ENCODE data around the gene CCNL2. TPM values are rescaled to one million over a fixed set of nuclear protein-coding genes. Genes with fewer than 3 reads are reported as not detected.
"Not testable (repeated sequence)": the region's sequence is repeated elsewhere in the genome, so short reads cannot be mapped to it uniquely, and the experiment has no call there.

The CCNL2 gene
- total RNA-seq, 1 donor from 2014 or later, result 58.3 TPM

DNA sequence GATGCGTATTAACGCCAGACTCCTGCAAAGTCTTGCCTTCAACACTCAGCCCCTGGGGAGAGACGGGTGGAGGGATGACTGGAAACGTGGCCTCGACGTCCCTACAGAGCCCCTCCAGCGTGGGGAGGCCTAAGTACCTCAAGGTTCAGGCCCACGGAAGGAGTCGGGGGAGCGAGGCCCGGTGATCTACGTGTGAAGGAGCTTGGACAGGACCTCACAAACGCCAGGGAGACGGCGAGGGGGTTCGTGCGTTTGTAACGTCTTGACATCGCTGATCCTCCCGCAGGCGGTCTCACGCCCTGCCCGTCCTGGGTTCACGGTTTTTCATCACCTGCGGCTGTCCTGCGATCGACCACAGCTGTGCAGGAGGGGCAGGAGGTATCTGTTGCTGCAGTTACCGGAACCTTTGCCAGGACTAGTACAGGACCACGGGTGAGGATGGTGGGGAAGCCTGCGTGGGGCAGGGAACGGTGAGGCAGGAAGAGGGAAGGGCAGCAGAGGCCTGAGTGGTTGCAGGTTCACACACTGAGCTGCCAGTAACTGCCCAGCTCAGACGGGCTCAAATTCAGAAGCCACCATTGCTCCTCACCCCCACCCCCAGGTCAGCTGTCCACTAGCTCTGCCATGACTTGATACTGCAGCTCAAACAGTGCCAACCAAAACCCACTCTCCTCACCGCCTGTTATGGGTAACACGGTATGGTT, 889 bp upstream of the CCNL2 start:
- ATAC-seq, result peak; percentile 4

- ATAC-seq, result peak; percentile 0
Observed at GRCh38 chr1:1398677-1399186, 403 bp downstream of the CCNL2 start.

- peak; percentile 8 for ATAC-seq
Observed at GRCh38 chr1:1397839-1398523, 1.2 kb downstream of the CCNL2 start.

GRCh38 chr1:1395166-1395565, 4.0 kb downstream of the CCNL2 start:
- no peak for ATAC-seq

DNA sequence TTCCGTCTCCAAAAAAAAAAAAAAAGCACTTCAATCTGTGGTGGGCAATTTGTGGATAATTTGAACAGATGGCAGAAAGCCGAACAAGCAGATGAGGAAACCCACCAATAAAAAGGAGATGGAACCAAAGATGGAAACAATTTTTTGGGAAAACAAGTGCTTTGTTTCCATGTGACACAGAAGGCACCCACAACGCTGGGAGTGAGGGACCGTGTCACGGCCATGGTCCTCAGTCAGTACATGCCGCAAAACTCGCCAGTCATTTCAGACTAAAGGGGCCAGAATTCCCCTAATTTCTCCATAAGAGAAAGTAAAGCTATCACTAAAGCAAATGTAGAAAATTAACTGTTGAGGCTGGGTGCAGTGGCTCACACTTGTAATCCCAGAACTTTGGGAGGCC, 5.0 kb downstream of the CCNL2 start:
- ATAC-seq, result no peak

DNA sequence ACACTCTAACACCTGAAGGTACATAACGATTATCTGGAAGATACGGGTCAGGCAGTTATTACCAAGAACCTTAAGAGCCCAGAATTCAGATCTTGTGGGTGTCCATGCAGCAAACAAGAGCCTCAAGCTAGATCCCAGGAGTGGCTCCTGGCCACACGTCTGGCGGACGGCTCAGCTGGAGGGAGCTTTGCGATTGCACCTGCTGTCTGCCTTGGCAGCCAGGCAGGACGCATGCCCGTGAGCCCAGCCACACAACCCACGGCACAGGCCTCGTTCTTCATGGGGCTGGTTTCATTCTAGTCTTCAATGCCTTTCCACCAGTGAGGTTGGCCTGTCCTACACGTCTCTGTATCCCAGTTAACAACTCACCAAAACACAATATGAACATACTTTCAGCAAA, 5.7 kb downstream of the CCNL2 start:
- no peak for ATAC-seq

DNA sequence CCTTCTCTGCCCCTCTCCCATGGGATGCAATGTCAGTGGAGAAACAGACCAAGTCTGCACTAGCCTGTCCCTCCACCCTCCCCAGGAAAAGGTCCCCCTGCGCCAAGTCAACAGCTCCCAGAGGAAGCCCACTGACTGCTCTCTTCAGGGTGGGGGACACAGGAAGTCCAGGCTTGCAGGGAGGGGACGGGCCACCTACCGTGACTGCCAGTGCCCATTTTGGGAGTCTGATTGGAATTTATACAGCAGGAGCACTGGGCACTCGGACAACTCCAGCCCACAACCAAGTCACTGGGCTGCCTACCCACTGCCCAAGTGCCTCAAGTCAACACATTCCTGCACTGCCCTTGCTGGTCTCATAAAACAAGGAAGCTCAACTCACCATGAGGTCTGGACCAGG, 6.1 kb downstream of the CCNL2 start:
- no peak for ATAC-seq

DNA sequence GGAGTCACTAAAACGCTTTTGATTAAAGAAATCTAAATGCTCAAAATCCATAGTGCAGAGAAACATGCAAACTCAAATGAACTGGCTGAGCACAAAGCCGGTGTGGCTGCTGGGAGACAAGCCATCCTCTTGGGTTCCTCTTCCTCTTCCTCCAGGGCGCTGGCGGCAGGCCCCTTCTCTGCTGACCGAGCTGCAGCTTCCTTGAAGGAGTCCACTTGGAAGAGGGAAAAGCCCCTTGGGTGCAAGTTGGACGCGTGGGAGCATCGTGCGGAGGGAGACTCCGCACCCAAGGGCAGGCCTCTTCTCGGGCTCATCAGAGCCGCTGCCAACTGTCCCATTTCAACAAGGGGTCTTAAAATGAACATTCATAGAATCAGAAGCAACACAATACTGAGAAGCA, 7.9 kb downstream of the CCNL2 start:
- ATAC-seq, result no peak

DNA sequence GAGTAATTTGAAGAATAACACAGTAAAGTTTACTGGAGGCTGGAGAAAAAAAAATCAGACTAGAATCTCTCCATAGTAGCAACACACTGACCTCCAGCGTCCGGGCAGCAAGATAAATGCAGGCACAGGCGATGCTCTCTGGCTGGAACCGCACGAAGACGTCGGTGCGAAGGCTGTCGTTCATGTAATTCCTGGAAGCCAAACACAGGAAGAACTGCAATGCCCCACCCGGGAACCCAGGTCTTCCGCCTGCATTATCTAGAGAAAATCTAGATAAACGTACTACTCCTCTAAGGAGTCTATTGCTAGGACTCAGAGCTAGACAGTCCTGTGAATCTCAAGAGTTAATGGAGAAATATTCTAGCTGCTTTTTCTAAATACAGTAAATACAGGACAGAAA, 8.5 kb downstream of the CCNL2 start:
- ATAC-seq, result no peak

- ATAC-seq, result no peak
Observed at GRCh38 chr1:1388078-1388472, 11.1 kb downstream of the CCNL2 start.

DNA sequence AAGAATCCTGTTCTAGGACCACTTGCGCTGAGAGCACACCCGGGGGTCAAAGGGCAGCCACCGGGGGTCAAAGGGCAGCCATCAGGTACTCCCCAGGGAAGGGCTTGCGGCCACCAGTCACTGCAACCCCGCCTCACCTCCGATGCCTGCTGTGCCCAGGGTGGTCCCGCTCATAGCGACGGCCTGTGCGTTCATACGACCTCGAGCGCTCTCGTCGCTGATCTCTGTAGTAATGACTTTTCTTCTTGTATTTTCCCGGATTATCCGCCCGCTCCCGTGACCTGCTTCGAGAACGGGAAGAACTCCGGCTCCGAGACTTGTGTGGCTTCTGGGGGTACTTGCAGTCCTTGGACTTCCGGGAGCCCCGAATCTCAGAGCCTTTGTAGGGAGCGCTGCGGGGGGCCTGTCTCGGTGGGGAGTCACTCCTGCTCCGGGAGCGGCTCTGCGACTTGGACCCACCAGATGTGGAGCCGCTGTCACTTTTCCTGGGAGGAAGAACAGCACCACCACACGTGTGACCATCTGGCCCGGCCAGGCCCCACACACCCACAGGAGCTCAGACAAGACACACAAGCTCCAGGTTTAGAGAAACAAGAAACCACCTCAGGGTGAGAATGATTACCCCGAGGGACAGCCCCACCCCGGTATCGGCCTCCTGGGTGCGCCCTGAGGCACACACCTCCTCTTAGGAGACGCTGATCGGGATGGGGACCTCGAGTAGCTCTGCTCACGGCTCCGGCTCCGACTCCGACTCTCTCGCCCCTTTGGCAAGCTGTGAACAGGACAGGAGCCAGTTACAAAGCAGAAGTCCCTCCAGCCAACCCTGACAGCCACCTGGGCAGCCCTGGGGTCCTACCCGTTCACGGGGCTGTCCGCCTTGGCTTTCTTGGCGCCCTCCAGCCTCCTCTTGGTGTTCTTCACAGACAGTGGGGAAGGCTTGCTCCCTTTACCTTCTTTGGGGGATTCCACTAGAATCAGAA, 11.7 kb downstream of the CCNL2 start:
- peak; percentile 38 for ATAC-seq

DNA sequence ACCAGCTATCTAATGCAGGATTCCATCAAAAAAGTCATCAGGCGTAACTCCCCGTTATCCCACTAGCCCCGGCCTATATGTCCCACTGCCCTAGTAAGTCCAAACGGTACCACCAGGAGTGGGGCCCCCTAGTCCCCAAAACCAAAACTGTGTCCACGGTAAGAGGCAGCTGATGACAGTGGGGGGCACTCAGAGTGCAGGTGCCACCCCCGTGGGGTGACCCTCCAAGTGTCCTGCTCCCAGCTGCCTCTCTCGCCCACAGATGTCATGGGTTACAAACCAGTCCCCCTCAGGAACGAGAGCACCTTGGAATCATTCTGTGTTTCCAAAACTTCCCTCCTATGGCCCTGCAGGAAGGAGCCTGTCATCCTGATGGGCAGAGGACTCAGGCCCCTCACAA, 13.2 kb downstream of the CCNL2 start:
- ATAC-seq, result no peak

DNA sequence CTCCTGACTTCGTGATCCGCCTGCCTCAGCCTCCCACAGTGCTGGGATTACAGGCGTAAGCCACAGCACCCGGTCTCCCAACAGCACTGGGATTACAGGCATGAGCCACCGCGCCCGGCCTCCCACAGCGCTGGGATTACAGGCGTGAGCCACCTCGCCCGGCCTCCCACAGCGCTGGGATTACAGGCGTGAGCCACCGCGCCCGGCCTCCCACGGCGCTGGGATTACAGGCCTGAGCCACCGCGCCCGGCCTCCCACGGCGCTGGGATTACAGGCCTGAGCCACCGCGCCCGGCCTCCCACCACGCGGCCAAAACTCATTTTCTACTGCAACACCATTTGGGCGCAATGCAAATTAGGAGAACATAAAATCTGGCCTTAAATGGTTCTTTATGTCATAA, 13.8 kb downstream of the CCNL2 start:
- ATAC-seq, result not testable (repeated sequence)

DNA sequence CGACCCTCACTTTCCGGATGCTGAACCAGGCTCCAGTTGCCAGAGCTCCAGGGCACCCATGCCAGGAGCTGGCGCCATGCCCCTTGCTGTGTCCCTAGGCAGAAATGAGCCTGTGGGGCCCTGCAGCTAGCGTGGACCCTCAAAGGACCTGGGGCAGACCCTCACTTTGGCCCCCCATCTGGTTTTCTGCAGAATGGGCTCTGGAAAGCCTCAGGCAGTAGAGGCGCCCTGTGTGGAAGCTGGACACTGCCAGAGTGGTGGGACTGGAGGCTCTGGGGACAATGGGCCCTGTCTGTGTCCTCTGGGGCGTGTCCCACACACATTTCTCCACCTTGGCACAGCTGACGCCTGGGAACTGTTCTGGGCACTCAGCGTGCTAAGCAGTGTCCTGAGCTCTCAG, 17.8 kb downstream of the CCNL2 start:
- no peak for ATAC-seq

DNA sequence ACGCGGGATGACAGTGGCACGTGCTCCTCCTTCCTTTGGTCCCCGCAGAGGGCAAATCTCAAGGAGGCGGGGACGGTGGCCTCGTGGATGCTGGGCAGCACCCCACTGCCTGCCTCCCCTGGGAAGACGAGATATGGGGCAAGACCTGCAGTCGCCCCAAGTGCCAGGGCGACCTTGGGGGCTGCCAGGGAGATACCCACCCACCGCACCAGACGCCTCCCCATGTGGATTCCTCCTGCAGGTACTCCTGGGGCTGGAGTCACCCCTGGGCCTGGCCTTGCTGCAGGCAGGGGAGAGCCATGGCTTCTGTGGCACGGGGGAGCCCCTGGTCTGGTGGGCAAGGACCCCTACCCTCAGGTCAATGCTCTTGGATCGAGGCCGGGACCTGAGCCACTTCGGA, 18.3 kb downstream of the CCNL2 start:
- ATAC-seq, result no peak

DNA sequence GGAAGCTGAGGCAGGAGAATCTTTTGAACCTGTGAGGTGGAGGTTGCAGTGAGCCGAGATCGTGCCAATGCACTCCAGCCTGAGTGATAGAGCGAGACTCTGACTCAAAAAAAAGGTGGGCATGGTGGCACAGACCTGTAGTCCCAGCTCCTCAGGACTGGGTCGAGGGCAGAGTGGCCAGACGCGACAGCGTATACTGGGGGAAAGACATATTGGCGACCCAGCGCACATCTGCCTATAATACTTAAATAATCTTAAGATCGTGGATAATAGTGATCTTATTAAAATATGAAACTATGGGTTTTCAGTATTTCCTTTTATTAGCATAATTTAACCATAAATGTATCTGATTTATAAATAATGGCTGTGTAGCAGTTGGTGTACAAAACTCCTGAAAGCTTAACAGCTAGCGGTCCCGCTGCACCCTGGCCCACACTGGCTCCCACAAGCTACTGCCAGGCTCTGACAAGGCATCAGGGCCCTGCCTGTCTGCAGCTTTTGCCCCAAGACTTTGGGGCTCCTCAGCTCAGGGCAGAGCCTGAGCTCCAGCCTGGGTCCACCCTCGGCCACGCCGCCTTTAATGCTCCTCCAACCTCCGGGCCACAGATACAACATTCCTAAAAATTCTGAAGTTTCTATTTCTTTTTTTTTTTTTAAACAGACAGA, 21.5 kb downstream of the CCNL2 start:
- no peak for ATAC-seq

- no peak for ATAC-seq
Observed at GRCh38 chr1:1376551-1377226, 22.4 kb downstream of the CCNL2 start.

DNA sequence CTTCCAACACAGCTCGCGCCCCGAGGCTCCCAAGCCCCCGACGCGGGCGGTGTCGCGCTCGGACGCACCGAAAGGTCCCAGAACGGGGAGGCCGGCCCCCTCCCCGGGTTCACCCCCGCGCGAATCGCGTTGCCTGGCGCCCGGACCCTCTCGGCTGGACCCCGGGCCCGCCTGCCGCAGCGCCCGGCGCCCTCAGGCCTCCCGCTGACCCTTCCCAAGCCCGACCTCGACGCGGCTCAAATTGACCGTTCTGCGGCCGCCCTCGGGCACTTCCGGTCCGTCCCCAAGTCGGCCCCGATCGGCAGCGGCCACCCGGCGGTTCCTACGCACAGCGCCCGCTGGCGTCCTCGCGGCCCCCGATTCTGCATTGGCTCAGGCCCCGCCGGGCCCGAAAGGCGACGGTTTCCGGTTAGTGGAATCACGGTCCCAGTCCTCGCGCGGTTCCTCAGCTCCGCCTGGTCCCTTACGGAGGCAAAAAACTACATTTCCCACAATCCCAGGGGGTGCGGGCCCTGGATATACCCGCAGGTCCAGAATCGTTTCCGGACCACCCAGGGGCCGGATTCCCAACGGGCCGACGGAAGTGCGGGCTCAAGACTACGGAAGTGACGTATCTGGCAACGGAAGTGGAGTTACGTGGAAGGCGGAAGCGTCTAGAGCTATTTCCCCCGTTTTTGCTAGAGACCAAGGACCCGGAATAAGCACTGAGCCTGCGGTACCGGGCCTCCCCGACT, 24.0 kb downstream of the CCNL2 start, which contains the start of gene AURKAIP1:
Gene AURKAIP1, minus strand, starts transcription at position 279 of the 734 bp plus-strand sequence. CDS start 451 bp downstream, outside the sequence.
- ATAC-seq, result peak; percentile 92

GRCh38 chr1:1374589-1374928, 24.6 kb downstream of the CCNL2 start:
- peak; percentile 6 for ATAC-seq

DNA sequence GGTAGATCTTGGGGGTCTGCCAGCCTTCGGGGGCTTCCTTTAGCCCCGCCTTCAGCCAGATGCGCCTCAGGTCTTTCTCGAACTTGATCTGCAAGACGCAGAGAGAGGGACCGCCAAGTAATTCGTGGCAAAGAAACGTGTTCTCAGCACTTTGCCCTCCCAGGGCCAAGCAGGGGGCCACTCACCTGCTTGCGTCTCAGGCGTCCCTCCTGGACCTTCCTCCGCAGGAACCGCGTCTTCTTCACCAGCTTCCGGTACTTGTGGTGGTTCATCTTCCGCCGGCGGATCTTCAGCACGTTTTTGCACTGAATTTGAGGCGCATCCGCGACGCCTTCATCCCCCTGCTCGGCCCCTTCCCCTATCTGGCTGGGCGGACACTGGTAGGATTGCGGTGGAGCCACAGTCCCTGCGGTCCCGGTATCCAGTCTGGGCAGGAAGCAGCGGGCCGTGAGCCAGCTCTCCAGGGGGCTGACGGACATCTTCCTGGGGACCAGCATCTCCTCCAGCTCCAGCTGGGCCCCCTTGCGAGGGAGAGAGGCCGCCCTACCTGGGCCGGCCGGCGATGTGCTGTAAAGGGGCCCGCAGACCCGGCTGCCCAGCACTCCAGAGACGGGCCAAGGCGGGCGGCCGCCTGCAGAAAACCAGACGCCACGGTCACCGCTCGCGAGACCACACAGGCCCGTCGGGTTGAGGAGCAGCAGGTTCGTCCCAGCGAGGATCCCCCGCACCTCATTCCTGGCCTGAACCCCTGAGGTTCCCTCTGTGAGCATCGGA, 25.1 kb downstream of the CCNL2 start:
- ATAC-seq, result no peak

Data from esophagus mucosa (tissue), 1 donor.